ENCODE results near the gene SMG6. TPM values are rescaled to one million over a fixed set of nuclear protein-coding genes. Genes with fewer than 3 reads are reported as not detected.

Gene SMG6
- total RNA-seq (2012; rRNA removed) (16.3 and 18.9 TPM in 2 replicates), polyA plus RNA-seq (2012; rRNA removed) (23.5 and 30.3 TPM in 2 replicates), Bru-seq, nascent RNA (percentile 84 among the genes with signal in this experiment), BruChase-seq, experiment 1, labeled RNA remaining after a 6-hour chase (percentile 91 among the genes with signal in this experiment), BruChase-seq, experiment 2, labeled RNA remaining after a 2-hour chase (percentile 84 among the genes with signal in this experiment)
- 17.7 and 31.5 TPM in 2 replicates for polyA plus RNA-seq (2012; cell fraction: cytosol; rRNA removed)
- polyA plus RNA-seq (2012; cell fraction: nucleus; rRNA removed; ENCODE audit: low replicate concordance) = 32.6 and 45.9 TPM in 2 replicates
- long read RNA-seq, transcript SMG6-215 (1 exons, 2,419 nt) = major isoform, 20 of 29 reads
- long read RNA-seq, partial matches to known transcripts = 4 of 29 reads
- long read RNA-seq, other reads (novel, unspliced or antisense) = 5 of 29 reads

DNA sequence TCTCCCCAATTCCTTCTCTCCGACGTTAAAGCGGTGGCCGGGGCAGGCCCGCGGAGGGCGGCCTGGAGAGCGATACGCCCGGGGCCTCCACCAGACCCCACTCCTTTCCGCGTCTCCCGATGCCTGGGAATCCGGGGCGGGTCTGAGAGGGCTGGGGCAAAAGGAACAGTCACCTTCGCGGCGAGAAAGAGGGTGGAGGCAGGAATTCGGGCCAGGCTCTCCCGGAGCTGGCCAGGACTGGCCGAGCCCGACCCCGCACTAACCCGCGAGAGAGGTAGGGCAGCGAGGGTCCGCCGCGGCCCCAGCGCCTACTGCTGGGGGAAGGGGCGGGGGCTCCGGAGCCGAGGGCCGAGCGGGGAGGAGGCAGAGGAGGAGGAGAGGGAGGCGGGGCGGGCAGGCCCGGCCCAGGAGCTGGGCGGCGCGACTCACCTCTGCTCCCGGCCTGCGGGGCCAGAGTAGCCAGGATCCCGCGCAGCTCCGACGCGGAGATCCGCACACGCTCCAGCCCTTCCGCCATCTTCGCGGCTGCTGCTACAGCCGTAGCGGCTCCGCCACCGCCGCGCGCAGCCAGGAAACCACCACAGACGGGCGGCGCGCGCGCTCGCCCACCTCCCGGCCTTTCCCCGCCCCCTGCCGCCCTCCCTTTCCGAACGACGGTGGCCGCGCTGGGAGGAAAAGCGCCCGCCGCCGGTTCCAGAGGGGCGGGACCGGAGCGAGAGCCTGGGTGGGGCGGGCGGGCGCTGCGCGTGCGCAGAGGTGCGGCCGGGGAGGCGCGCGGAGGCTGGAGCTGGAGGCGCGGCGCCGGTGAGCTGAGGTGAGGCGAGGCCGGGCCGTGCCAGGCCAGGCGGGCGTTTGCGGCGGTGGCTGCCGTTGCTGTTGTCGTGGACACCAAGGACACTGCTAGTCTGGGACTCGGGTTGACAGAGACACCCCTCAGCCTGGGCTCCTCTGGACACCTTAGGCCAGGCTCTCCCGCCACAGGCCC, at the start of gene SMG6, which contains the start of gene SRR:
Gene SMG6, minus strand, starts transcription at position 582 of the 985 bp plus-strand sequence. Its CDS starts 65 bp downstream, at position 517.
Gene SRR, plus strand, starts transcription at position 747 of the 985 bp plus-strand sequence. CDS start 11,611 bp downstream, outside the sequence.
- Histone ChIP-seq H3K18ac (ENCODE audit: low read depth, low read length) (peak within 1 kb of the TSS; percentile 76), H3K9me1 (ENCODE audit: insufficient read depth, low read length) (no peaks in the 10 kb centered on the region; the same call in 1 of the 2 replicates), H3K79me1 (ENCODE audit: low read depth in 1 of 2, low read length in 2 of 2) (peaks cover 13 to 64% of the 10 kb centered on the region in 2 experiments), H3K27ac (ENCODE audit: insufficient read depth, low read length) (peak within 1 kb of the TSS; percentile 97), H2BK5ac (ENCODE audit: low read depth, low read length, poor library complexity, severe bottlenecking) (peak within 1 kb of the TSS; percentile 98), H4K20me1 (ENCODE audit: insufficient read depth, low read length) (no peaks in the 10 kb centered on the region; the same call in 1 of the 2 replicates), H3K27me3 (ENCODE audit: control insufficient read depth, insufficient read depth, low read length) (no peaks in the 10 kb centered on the region), H3K4me1 (ENCODE audit: control insufficient read depth, insufficient read depth, low read length) (no peaks in the 10 kb centered on the region), H4K5ac (ENCODE audit: low read depth, low read length) (peak within 1 kb of the TSS; percentile 70), H4K8ac (ENCODE audit: low read depth in 2 of 2, low read length in 2 of 2) (peak within 1 kb of the TSS; percentile 25 to 93; a peak in 3 of 4 replicates), H3K9me3 (ENCODE audit: control insufficient read depth, insufficient read depth, low read length) (no peaks in the 10 kb centered on the region), H2AK5ac (ENCODE audit: low read depth, low read length) (no peak within 1 kb of the TSS; the same call in 1 of the 2 replicates), H3K4me2 (ENCODE audit: low read depth, low read length) (peak within 1 kb of the TSS; percentile 92), H3K56ac (ENCODE audit: extremely low read depth, insufficient read depth, low read length) (peak within 1 kb of the TSS; percentile 63), H2BK120ac (ENCODE audit: low read depth, low read length) (peak within 1 kb of the TSS; percentile 70; the same call in 1 of the 2 replicates), H2AK9ac (replicated peaks; ENCODE audit: low read depth, low read length, poor library complexity) (peak within 1 kb of the TSS; percentile 84), H3K23ac (ENCODE audit: low read depth, low read length) (peak within 1 kb of the TSS; percentile 58), H2BK15ac (ENCODE audit: low read depth, low read length) (no peak within 1 kb of the TSS), H2AFZ (replicated peaks; ENCODE audit: low read length, poor library complexity) (peak within 1 kb of the TSS; percentile 97), H3K36me3 (ENCODE audit: control insufficient read depth, insufficient read depth, low read length) (peaks cover 17% of the 10 kb centered on the region), H3K14ac (replicated peaks; ENCODE audit: low read depth, low read length) (peak within 1 kb of the TSS; percentile 93), H4K91ac (ENCODE audit: insufficient read depth, low read depth, low read length) (peak within 1 kb of the TSS; percentile 60; the same call in 1 of the 2 replicates), H3K9ac (ENCODE audit: low read depth, low read length) (peak within 1 kb of the TSS; percentile 93), H3K4ac (ENCODE audit: low read depth, low read length) (peak within 1 kb of the TSS; percentile 88), H3K4me3 (ENCODE audit: insufficient read depth, low read depth, low read length) (peak within 1 kb of the TSS; percentile 96), H2BK20ac (ENCODE audit: low read depth, low read length) (no peak within 1 kb of the TSS)
- in situ Hi-C loops (cut with MboI; ENCODE audit: low sequenced_read_pairs) = no loop called here
- CTCF ChIA-PET = interaction anchor here (0.6 kb wide), 1 partner anchor 226 kb away, joined by 3 read pairs; no protein-coding TSS in a partner anchor
- intact Hi-C loops (cut with micrococcal nuclease) = no loop called here
- peak; percentile 75 for DNase-seq
- no TSS peak for BruUV-seq (replicated peaks)
- WGBS, 2 experiments (ENCODE audit: extremely low coverage in 2 of 2, insufficient read length in 1 of 2) = 1% methylated on average over 40 of the region's 108 CpGs; no CpG with 5 or more reads in 1 of the 2 experiments
- dilution Hi-C loops (cut with HindIII; ENCODE audit: low sequenced_read_pairs, unreplicated experiment) = no loop called here
- TF ChIP-seq BHLHE40 (IDR thresholded peaks at IDR 0.05; ENCODE audit: low read depth, low read length) (no peak), POLR2A (IDR thresholded peaks at IDR 0.05; ENCODE audit: low read depth, low read length) (peak; percentile 74), MAZ (IDR thresholded peaks at IDR 0.05; ENCODE audit: borderline replicate concordance, low read depth, low read length) (peak; percentile 27; the same call in 1 of the 2 replicates), MXI1 (IDR thresholded peaks at IDR 0.05; ENCODE audit: borderline replicate concordance, low read depth, low read length) (0 out of 2 replicates have a peak, but pooled peaks have one; percentile 16), RFX5 (IDR thresholded peaks at IDR 0.05; ENCODE audit: low read depth, low read length) (no peak), CHD1 (IDR thresholded peaks at IDR 0.05; ENCODE audit: low read depth, low read length) (no peak)
- peak; percentile 97 for ATAC-seq (ENCODE audit: low read depth)
- POLR2A ChIA-PET (ENCODE audit: unreplicated experiment) = interaction anchor here (0.6 kb wide), 1 partner anchor 249 kb away, joined by 17 read pairs; no protein-coding TSS in a partner anchor
